UCSD-AML1 (cell line): Measurements from ENCODE around the gene KNSTRN.

Experiments used
- DNase-seq: peaks from one replicate; lab custom pipeline; 2025; ENCODE audit not compliant: unreplicated experiment; lab: John Stamatoyannopoulos, UW

Gene KNSTRN

GRCh38 chr15:40392986-40393948, 10.7 kb downstream of the KNSTRN start:
- DNase-seq: no peak

GRCh38 chr15:40397688-40398412, 15.3 kb downstream of the KNSTRN start:
- no peak for DNase-seq

GRCh38 chr15:40398413-40398873, 15.9 kb downstream of the KNSTRN start:
- DNase-seq: peak; percentile 68

- DNase-seq: no peak
Observed at GRCh38 chr15:40399370-40399769, 16.8 kb downstream of the KNSTRN start.

- peak; percentile 94 for DNase-seq
Observed at GRCh38 chr15:40405501-40406381, 23.2 kb downstream of the KNSTRN start, which contains the start of gene IVD. Gene IVD (plus strand): TSS chr15:40405795. CDS start chr15:40405828, 33 bp downstream.

GRCh38 chr15:40407330-40407990, 24.9 kb downstream of the KNSTRN start:
- no peak for DNase-seq

GRCh38 chr15:40409366-40409765, 26.8 kb downstream of the KNSTRN start:
- DNase-seq: no peak

- no peak for DNase-seq
Observed at GRCh38 chr15:40410476-40410875, 28.0 kb downstream of the KNSTRN start.

GRCh38 chr15:40412095-40412759, 29.7 kb downstream of the KNSTRN start:
- DNase-seq: no peak

GRCh38 chr15:40413036-40413435, 30.5 kb downstream of the KNSTRN start:
- DNase-seq: no peak

- no peak for DNase-seq
Observed at GRCh38 chr15:40414816-40415215, 32.3 kb downstream of the KNSTRN start.

GRCh38 chr15:40415226-40415625, 32.7 kb downstream of the KNSTRN start:
- no peak for DNase-seq

- DNase-seq: no peak
Observed at GRCh38 chr15:40416056-40416455, 33.5 kb downstream of the KNSTRN start.

- DNase-seq: no peak
Observed at GRCh38 chr15:40418126-40418525, 35.6 kb downstream of the KNSTRN start.

GRCh38 chr15:40420071-40420713, 37.7 kb downstream of the KNSTRN start:
- DNase-seq: no peak

- no peak for DNase-seq
Observed at GRCh38 chr15:40420793-40421192, 38.3 kb downstream of the KNSTRN start.

GRCh38 chr15:40421246-40422157, 39.0 kb downstream of the KNSTRN start:
- DNase-seq: peak; percentile 83

- DNase-seq: no peak
Observed at GRCh38 chr15:40424483-40425115, 42.1 kb downstream of the KNSTRN start.
